GM12801 (cell line): ENCODE measurements around the gene CNGB1.

Experiments
- TF ChIP-seq, protein P1 (sequence below): IDR thresholded peaks from one replicate; pipeline ENCODE4 v1.5.1; 2011; ENCODE audit warnings: control low read depth; ENCODE audit not compliant: insufficient read length; ENCODE audit errors: extremely low read depth

The CNGB1 gene

GRCh38 chr16:57920215-57920879 is 50.6 kb downstream of the CNGB1 start:
- TF ChIP-seq, protein P1, sequence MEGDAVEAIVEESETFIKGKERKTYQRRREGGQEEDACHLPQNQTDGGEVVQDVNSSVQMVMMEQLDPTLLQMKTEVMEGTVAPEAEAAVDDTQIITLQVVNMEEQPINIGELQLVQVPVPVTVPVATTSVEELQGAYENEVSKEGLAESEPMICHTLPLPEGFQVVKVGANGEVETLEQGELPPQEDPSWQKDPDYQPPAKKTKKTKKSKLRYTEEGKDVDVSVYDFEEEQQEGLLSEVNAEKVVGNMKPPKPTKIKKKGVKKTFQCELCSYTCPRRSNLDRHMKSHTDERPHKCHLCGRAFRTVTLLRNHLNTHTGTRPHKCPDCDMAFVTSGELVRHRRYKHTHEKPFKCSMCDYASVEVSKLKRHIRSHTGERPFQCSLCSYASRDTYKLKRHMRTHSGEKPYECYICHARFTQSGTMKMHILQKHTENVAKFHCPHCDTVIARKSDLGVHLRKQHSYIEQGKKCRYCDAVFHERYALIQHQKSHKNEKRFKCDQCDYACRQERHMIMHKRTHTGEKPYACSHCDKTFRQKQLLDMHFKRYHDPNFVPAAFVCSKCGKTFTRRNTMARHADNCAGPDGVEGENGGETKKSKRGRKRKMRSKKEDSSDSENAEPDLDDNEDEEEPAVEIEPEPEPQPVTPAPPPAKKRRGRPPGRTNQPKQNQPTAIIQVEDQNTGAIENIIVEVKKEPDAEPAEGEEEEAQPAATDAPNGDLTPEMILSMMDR: no peak

DNA sequence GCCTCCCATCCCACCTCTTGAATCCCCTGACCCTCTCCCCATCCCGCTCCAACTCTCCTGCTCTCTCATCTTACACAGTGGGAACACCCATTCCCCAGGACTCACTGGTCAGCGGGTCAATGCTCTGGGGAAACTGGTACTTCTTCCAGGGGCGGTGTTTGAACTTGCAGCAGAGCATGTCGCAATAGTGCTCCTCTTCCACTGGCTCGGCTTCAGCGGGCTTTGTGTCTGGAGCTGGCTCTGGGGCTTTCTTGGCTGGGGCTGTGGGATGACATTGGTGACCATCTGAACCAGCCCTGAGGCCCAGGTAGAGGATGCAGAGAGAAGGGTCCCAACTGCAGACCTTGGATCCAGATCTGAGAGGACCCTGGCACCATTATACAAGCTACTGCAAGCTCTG is 51.9 kb downstream of the CNGB1 start:
- TF ChIP-seq, protein P1: no peak

- TF ChIP-seq, protein P1: no peak
Observed at GRCh38 chr16:57918444-57918843, 52.5 kb downstream of the CNGB1 start.

GRCh38 chr16:57916735-57917438 is 54.0 kb downstream of the CNGB1 start:
- TF ChIP-seq, protein P1: no peak

DNA sequence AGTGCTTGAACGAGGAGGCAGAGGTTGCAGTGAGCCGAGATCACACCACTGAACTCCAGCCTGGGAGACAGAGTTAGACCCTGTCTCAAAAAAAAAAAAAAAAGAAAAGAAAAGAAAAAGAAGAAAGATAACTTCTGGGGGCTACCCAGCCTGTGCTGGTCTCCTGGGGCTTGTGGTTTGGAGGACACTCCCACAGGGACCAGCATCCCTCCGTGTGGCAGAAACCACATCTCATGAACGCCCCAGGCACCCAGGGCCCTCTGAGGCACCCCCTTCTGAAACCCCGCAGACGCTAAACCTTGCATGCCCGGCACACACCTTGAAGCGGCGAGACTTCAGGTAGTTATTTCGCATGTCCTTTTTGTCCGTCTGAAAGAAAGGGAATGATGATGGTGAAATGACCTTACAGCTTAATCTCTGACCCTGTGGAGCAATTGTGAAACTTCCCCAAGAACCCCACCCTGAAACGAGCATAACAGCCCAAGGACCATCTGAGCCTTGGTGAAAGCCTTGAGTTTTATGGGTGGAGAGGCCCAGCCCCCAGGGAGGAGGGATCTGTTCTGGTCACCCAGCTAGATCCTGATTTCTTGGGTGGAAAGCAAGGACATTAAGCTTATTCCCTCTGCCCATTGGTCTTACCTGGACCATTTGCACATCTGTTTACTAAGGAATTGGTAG is 55.0 kb downstream of the CNGB1 start:
- TF ChIP-seq, protein P1: no peak

DNA sequence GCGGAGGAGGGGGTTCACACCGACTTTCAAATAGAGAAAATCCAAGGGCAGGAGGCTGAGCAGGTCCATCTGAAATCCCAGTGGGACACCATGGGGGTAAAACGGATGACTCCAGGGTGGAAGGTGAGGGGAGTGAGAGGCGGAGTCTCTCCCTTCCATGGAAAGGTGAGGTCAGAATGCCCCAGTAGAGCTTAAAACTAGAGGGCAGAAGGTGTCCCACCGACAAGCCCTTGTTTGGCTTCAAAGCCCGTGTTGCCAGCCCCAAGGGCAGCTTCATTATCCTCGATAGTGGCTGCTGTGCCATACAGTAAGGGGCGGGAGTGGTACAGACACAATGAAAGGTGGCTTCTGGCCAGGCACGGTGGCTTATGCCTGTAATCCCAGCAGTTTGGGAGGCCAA is 55.7 kb downstream of the CNGB1 start:
- TF ChIP-seq, protein P1: no peak
